Superior temporal gyrus (tissue), 1 donor: ENCODE results near the gene CACNG7.

Source experiments
- DNase-seq: peaks from one replicate; pipeline ENCODE4 v3.0.0-alpha.2; 2016; ENCODE audit errors: extremely low spot score

The CACNG7 gene

DNA sequence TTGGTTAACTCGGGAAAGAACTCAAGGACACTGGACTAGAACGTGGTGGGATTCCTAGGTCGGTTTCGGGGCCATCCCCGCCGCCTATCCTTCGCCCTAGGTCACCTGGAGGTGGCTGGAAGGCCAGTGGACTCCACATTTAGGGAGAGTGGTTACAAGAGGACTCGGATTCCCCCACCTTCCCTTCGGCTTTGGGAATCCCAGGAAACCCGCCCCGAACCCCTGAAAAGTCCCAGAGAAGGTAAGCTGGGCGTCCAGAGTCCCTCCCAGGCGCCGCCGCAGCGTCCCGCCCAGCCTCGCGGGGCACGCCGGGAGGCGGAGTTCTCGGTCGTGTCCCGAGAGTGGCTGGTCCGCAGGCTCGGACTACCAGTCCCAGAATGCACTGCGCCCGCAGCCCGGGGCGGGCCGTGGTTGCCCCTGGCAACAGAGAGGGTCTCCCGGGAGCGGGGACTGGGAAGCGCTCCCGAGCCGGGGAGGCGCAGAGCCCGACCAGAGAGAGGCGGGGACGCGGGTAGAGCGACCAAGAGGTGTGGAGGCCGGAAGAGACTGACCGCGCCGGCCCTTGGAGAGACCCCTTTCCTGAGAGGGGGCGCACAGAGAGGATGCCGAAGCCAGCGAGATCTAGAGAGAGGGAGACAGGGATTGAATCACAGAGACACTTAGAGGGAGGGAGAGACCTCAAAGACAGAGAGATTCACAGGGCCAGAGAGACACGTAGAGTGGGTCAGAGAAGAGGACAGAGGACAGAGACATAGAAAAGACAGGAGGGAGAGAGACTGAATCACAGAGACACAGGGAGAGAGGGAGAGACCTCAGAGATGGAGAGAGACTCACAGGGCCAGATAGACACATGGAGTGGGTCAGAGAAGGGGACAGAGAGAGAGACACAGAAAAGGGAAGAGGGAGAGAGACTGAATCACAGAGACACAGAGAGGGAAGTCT is 29.7 kb upstream of the CACNG7 start:
- peak; percentile 91 for DNase-seq

DNA sequence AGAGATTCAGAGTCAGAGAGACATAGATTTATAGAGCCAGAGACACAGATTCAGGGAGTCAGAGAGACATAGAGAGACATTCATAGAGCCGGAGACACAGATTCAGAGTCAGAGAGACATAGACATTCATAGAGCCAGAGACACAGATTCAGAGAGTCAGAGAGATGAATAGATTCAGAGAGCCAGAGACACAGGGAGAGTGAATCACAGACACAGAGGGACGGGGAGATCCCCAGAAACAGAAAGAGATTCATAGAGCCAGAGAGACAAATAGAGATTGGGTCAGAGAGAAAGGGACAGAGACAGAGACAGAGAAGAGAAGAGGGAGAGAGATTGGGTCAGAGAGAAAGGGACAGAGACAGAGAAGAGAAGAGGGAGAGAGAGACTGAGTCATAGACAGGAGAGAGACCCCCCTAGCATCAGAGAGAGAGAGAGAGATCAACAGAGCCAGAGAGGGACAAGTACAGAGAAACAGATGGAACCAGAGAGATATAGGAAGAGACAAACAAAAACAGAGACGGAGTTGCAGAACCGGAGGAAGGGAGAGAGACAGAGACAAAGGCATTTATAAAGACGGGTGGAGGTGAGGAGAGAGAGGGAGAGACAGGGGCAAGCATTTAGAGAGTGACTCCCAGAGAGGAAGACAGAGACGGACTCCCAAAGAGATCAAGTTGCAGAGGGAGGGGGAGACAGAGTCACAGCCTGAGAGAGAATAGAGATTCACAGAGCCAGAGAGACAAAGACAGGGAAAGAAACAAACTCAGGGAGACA is 28.2 kb upstream of the CACNG7 start:
- no peak for DNase-seq

DNA sequence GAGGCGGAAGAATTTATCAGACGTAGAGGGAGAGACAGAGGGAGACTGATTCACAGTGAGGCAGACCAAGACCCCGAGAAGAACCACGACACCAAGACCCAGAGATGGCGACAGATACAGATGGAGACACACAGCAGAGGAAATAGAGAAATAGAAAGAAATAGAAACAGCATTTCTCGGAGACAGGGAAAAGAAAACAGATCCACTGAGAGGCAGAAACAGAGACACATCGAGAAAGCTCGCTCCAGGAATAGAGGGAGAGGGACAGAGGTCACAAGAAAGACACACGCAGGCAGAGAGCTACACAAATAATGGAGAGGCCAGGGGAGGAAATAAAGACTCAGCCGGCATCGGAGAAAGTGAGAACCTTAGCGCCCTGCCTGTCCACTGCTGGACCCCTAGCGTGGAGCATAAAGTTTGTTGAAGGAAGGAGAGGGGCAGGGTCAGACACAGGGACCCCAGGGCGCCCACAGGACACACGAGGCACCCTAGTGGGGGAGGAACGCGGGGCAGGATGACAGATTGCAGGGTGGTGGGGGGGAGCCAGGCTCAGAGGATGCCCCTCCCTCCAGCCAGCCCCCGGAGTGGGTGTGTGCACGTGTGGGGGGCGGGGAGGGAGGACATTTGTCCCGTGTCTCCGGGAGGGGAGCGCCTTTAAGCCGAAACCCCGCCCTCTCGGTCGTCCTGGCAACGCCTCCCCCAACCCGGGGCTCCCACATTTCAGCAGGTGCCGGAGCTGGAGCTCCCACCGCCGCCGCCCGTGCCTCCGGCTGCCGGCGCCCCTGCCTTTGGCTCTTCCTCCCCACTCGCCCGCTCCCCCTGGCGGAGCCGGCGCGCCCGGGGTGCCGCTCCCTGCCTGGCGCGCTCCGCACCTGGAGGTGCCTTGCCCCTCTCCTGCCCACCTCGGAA is 27.3 kb upstream of the CACNG7 start, which contains the start of gene PRKCG:
Gene PRKCG (plus strand): TSS at position 716 of the 909 bp plus-strand sequence. CDS start 298 bp downstream, outside the sequence.
- no peak for DNase-seq

DNA sequence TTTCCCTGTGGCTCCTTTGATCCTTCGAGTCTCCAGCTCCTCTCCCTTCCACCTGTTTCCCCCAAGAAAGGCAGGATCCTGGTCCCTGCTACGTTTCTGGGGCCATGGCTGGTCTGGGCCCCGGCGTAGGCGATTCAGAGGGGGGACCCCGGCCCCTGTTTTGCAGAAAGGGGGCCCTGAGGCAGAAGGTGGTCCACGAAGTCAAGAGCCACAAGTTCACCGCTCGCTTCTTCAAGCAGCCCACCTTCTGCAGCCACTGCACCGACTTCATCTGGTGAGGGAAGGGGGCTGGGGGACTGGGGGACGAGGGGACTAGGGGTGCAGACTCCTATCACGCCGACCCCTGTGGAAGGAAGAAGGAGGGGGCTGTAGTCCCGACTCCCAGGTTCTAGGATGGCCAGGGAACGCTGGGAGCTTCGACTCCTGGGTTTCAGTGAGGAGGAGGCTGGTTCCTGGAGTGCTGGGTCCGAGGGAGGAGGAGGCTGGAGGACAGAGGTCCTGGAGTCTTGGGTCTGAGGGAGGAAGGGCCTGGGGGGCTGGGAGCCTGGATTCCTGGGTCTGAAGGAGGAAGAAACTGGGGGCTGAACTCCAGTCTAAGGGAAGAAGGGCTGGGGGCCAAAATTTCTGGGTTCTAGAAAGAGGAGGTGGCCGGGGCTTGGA is 26.6 kb upstream of the CACNG7 start:
- DNase-seq, result no peak

DNA sequence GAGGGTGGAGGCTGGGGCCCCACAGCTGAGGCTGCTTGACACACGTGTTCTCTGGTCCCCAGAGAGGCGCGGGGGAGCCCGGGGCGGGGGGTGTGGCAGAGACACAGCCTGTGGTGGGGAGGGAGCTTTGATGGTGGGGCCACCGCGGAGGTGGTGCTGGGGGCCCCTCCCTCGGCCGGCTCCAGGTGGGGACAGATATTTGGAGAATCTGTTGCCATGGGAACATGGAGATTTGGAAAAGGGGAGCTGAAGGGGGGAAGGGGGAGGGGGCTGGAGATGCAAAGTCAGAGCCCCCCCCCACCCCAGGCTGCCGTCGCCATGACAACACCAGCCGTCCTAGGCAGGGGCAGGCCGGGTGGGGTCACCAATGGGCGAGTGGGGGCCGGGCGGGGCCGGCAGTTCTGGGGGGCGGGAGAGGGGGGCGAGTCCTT is 25.8 kb upstream of the CACNG7 start:
- DNase-seq, result no peak

DNA sequence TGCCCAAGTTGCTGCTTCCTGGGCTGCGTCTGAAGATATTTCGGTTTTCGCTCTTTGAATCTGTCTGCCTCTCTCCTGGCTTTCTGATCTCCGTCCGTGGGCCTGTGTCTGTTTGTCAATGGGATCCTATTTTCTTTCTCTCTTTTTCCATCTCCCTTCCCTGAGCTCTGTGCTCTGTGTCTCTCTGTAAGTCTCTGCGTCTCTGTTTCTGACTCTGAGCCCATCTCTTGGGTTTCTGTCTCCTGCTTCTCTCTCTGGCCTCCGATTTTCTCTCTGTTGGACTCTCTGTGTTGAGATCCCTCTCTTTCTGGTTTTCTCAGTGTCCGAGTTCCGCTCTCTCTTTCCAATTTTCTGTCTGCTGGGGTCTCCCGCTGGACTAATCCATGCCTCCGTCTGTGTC is 25.3 kb upstream of the CACNG7 start:
- no peak for DNase-seq

DNA sequence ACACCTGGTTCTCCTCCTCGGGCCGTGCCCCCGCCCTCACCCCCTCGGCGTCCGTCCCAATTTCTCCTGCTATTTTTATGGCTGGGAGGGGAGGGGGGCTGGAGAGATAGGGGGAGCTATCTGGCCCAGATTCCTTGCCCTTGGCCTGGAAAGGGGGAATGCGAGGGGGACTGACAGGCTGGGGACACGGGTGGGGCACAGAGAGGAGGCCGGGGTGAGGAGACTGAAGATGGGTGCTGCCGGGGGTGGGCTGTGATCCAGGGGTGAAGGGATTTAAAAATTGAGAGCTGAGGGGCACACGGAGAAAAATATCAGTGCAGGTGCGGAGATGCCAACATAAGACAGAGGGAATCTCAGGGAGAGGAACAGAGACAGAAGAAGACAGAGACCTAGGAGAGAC is 24.8 kb upstream of the CACNG7 start:
- DNase-seq, result no peak

DNA sequence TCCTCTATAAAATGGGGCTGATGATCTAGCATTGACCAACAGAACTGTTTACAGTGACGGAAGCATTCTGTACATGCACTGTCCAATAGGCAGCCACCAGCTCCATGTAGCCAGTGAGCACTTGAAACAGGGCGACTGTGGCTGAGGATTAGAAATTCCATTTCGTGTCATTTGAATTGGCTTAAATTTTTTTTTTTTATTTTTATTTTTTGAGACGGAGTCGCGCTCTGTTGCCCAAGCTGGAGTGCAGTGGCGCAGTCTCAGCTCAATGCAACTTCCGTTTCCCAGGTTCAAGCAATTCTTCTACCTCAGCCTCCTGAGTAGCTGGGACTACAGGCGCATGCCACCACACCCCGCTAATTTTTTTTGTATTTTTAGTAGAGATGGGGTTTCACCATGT is 24.0 kb upstream of the CACNG7 start:
- no peak for DNase-seq

DNA sequence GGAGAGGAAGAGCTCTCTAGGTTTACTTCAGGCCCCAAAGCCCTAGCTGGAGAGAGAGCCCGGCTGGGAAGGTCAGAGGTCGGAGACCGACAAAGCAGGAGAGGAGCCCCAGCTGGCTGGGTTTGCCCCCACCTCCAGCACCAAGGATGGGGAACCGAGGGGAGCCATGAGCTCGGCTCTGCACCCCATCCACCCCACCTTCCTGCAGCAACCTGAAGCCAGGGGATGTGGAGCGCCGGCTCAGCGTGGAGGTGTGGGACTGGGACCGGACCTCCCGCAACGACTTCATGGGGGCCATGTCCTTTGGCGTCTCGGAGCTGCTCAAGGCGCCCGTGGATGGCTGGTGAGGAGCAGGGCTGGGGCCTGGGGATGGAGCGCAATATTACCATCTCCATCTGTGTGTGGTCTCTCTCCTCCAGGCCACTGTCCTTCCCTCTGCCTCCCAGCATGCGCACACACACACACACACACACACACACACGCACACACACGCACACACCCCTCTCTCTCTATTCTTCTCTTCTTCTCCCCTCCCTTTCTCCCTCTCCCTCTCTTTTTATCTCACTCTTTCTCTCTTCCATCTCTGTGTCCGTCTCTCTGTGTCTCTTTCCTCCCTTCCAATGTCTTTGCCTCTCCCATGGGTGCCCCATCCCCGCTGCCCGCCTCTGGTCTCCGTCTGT is 16.6 kb upstream of the CACNG7 start:
- no peak for DNase-seq

DNA sequence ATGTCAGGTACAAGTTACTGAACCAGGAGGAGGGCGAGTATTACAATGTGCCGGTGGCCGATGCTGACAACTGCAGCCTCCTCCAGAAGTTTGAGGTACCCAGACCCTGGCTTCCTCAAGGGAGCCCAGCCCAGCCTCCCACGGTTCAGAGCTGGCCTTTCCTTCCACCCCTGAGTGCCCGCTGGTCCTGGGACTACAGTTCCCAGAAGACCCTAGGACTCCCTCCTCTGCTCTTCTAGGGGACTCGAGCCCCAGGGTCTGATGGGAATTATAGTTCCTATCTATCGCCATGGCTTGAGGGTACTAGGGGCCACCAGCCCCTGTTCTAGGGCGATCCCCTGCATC is 16.1 kb upstream of the CACNG7 start:
- DNase-seq, result no peak

DNA sequence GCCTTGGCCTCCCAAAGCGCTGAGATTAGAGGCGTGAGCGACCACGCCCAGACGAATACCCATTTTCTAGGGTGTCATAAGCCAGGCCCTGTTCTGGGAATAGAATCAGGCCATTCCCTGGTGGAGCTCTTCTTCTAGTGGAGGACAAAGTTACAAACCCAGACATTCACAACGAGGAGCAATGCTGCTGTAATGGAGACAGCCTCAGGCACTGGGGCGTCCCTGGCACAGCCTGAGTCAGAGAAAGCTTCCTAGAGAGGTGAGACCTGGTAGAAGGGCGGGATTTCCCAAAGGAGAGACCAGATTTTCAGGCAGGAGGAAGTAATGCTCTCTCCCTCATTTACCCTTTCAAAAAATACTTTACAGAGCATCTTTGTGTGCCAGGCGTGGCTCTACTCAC is 14.4 kb upstream of the CACNG7 start:
- DNase-seq, result no peak

DNA sequence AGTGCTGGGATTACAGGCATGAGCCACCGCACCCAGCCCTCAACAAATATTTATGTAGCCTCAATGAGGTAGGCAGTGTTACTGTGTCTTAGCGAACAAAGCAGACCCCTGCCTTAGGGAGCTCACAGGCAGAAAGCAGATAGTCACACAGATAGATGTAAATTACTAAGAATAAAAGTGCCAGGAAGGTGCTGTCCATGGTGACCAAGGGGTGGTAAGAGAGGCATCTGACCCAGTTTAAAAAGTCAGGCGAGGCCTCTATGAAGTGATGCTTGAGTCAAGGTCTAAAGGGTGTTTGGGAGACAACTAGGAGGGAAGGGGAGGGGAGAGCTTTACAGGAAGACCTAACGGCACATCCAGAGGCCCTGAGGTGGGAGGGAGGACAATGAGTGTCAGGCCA is 12.4 kb upstream of the CACNG7 start:
- no peak for DNase-seq

DNA sequence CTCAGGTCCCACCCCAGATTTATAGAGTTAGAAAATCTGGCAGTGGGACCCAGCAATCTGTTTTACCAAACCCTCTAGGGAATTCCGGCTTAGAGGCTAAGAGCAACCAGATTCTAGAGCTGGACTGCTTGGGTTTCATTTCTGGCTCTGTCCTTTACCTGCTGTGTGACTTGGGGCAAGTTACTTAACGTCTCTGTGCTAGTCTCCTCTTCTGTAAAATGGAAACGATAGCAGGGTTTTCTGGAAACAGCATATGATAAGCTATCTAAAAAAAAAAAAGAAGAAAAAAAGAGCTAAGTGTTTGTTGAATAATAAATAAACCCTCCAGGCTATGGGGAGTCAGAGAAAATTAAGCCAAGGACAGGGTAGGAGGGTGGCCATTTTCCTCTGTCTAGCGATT is 11.6 kb upstream of the CACNG7 start:
- DNase-seq, result no peak

DNA sequence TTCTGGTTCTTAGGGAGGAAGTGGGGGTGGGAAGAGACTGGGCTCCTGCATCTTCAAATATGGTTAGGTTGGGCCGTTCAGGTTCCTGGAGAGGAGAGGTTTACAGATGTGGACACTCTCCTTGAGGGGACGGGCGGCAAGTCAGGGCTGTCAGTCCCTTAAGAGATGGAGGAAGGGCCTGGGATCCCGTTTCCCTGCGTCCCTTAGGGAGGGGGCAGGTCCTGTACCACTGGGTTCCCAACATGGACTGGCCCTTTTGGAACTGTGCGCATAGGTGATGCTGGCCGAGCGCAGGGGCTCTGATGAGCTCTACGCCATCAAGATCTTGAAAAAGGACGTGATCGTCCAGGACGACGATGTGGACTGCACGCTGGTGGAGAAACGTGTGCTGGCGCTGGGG is 10.9 kb upstream of the CACNG7 start:
- DNase-seq, result no peak

DNA sequence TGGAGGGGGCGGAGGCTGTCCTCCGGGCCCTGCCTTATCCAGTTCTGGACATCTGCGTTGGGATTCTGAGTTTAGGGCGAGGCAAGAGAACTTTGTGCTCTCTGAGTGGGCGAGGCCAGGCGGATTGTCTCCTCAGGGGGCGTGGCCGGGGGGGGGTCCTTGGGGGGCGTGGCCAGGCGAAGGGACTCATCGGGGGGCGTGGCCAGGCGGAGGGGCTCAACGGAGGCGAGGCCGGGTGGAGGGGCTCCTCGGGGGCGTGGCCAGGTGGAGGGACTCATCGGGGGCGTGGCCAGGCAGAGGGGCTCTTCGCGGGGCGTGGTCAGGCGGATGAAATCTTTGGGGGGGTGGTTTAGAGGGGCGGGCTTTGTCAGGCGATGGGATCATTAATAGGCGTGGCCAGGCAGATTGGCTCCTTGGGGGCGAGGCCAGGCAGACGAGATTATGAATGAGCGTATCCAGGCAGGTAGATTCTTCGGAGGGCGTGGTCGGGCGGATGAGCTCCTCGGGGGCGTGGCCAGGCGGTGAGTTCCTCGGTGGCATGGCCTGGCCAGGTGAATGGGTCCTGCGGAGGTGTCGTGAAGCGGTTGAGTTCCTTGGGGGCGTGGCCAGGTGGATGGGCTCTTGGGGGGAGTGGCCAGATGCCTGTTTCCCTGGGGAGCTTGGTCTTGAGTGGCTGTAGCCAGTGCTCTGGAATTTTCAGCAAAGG is 10.3 kb upstream of the CACNG7 start:
- DNase-seq, result no peak

DNA sequence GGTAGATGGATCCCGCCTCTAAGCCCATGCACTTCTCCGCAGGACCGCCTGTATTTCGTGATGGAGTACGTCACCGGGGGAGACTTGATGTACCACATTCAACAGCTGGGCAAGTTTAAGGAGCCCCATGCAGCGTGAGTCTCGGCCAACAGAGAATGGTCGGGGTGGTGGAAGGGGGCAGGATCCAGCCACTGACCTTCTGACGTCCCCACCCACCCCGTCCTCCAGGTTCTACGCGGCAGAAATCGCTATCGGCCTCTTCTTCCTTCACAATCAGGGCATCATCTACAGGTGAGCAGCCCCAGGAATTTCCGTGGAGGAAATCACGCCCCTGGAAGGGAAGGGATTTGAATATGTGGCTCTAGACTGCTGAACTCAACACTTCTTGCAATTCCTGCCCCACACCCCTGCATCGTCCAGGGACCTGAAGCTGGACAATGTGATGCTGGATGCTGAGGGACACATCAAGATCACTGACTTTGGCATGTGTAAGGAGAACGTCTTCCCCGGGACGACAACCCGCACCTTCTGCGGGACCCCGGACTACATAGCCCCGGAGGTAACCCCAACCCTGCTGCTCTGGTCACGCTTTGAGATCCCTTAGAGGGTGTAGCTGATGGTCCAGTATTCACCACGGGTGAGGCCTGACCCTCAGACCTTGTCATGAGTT is 8.8 kb upstream of the CACNG7 start:
- DNase-seq, result no peak

DNA sequence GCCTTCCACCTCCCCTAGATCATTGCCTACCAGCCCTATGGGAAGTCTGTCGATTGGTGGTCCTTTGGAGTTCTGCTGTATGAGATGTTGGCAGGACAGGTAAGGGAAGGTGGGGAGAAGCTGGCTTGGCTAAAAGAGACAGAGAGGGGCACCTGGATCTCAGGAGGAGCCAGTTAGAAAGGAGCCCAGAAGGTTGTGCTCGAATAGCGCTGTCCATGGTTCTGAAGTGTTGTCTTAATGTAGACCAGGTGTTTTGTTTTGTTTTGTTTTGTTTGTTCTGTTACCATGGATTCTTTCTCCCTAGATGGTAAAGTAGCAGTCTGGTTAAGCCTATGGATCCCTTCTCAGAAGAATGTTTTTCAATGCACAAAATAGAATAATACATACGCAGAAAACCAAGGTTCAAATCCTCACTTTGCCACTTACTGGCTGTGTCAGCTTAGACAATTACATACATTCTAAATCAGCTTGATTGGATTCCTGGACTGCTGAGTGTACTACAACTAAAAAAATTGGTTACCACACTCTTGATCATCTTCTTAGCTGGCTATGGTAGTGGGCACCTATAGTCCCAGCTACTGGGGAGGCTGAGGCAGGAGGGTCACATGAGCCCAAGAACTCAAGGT is 5.9 kb upstream of the CACNG7 start:
- DNase-seq, result no peak

DNA sequence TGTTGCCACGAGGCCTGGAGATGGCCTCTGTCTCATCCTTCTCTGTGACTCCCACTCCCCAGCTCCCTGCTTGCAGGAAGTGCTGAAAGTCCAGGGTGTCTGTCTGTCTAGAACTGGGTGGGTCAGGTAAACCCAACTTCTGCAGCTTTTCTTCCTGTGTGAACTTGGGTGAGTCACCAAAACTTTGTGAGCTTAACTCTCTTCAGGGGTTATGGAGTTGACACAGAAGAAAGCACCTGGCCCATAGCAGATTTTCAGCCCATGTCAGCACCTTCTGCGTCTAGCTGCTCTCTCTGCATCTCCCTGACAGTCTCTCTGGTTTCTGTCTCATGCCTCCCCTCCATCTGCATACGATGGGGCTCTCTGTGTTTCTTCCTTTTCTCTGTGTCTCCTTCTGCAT is 4.2 kb upstream of the CACNG7 start:
- DNase-seq, result no peak

DNA sequence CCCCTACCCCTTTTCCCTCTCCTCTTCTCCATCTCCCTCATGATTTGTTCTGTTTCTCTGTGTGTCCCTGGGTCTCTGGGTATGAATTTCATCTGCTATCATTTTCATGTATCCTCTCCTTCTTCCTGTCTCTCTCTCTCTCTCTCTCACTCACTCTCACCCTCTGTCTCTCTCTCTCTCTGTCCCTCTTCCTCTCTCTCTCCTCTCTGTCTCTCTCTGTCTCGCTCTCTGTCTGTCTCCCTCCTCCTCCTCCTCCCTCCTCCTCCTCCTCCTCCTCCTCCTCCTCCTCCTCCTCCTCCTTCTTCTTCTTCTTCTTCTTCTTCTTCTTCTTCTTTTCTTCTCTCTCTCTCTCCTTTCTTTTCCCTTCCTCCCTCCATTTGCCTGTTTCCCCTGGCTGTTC is 3.3 kb upstream of the CACNG7 start:
- no peak for DNase-seq
